ENCODE data around the gene NFIB. TPM values are rescaled to one million over a fixed set of nuclear protein-coding genes. Genes with fewer than 3 reads are reported as not detected.

Gene NFIB
- total RNA-seq, 2 experiments from 2014 or later = not detected

GRCh38 chr9:14349447-14350348, 35.8 kb upstream of the NFIB start:
- peaks cover 8% of the 10 kb centered on the region for H3K36me3 Mint-ChIP-seq (ENCODE audit: low read depth)

GRCh38 chr9:14349146-14349446, 35.2 kb upstream of the NFIB start:
- DNase-seq (no peak), ATAC-seq (no peak)
- no peak overlapping the region for H3K4me3 Mint-ChIP-seq
- peaks cover 4% of the 10 kb centered on the region for H3K4me1 Mint-ChIP-seq (ENCODE audit: low read depth)
- H3K27ac Mint-ChIP-seq = no peak overlapping the region
- ChIA-PET POLR2A (no interaction called here), CTCF (no interaction called here)
- H3K27me3 Mint-ChIP-seq (ENCODE audit: low read depth) = peaks cover 60% of the 10 kb centered on the region
- no peaks in the 10 kb centered on the region for H3K9me3 Mint-ChIP-seq (ENCODE audit: insufficient read depth)
- H3K36me3 Mint-ChIP-seq (ENCODE audit: low read depth) = peaks cover 8% of the 10 kb centered on the region

More at GRCh38 chr9:14349447-14350348, 35.8 kb upstream of the NFIB start:
- Mint-ChIP-seq H3K4me3 (no peak overlapping the region), H3K27me3 (ENCODE audit: low read depth) (peaks cover 61% of the 10 kb centered on the region), H3K4me1 (ENCODE audit: low read depth) (peaks cover 4% of the 10 kb centered on the region), H3K27ac (no peak overlapping the region), H3K9me3 (ENCODE audit: insufficient read depth) (no peaks in the 10 kb centered on the region)
- ChIA-PET CTCF (no interaction called here), POLR2A (no interaction called here)
- DNase-seq = no peak
- ATAC-seq = no peak

- Mint-ChIP-seq H3K27me3 (ENCODE audit: low read depth) (peaks cover 59% of the 10 kb centered on the region), H3K36me3 (ENCODE audit: low read depth) (peaks cover 8% of the 10 kb centered on the region), H3K9me3 (ENCODE audit: insufficient read depth) (no peaks in the 10 kb centered on the region), H3K4me1 (ENCODE audit: low read depth) (peaks cover 4% of the 10 kb centered on the region), H3K27ac (no peak overlapping the region), H3K4me3 (peak overlapping the region; percentile 38)
- CTCF ChIA-PET = no interaction called here
- ATAC-seq (no peak), DNase-seq (no peak)
- POLR2A ChIA-PET = no interaction called here
Measured at GRCh38 chr9:14348373-14349145, 34.6 kb upstream of the NFIB start.

- Mint-ChIP-seq H3K4me1 (ENCODE audit: low read depth) (peaks cover 4% of the 10 kb centered on the region), H3K27ac (no peak overlapping the region), H3K27me3 (ENCODE audit: low read depth) (peaks cover 57% of the 10 kb centered on the region), H3K9me3 (ENCODE audit: insufficient read depth) (no peaks in the 10 kb centered on the region), H3K4me3 (peak overlapping the region; percentile 38), H3K36me3 (ENCODE audit: low read depth) (peaks cover 8% of the 10 kb centered on the region)
- CTCF ChIA-PET = no interaction called here
- no peak for ATAC-seq
- no peak for DNase-seq
- POLR2A ChIA-PET = no interaction called here
Measured at GRCh38 chr9:14348123-14348372, 34.1 kb upstream of the NFIB start.

- Mint-ChIP-seq H3K27me3 (ENCODE audit: low read depth) (peaks cover 52% of the 10 kb centered on the region), H3K36me3 (ENCODE audit: low read depth) (peaks cover 8% of the 10 kb centered on the region), H3K27ac (peak overlapping the region; percentile 34), H3K9me3 (ENCODE audit: insufficient read depth) (no peaks in the 10 kb centered on the region), H3K4me3 (no peak overlapping the region), H3K4me1 (ENCODE audit: low read depth) (peaks cover 4% of the 10 kb centered on the region)
- POLR2A ChIA-PET = no interaction called here
- CTCF ChIA-PET = no interaction called here
- no peak for ATAC-seq
- no peak for DNase-seq
Measured at GRCh38 chr9:14347406-14348122, 33.6 kb upstream of the NFIB start.

GRCh38 chr9:14346811-14347405, 33.0 kb upstream of the NFIB start:
- Mint-ChIP-seq H3K4me1 (ENCODE audit: low read depth) (peaks cover 4% of the 10 kb centered on the region), H3K9me3 (ENCODE audit: insufficient read depth) (no peaks in the 10 kb centered on the region), H3K27ac (no peak overlapping the region), H3K36me3 (ENCODE audit: low read depth) (peaks cover 8% of the 10 kb centered on the region), H3K27me3 (ENCODE audit: low read depth) (peaks cover 52% of the 10 kb centered on the region), H3K4me3 (no peak overlapping the region)
- ATAC-seq = no peak
- no peak for DNase-seq
- ChIA-PET CTCF (no interaction called here), POLR2A (no interaction called here)

- peaks cover 8% of the 10 kb centered on the region for H3K36me3 Mint-ChIP-seq (ENCODE audit: low read depth)
- peaks cover 50% of the 10 kb centered on the region for H3K27me3 Mint-ChIP-seq (ENCODE audit: low read depth)
- peaks cover 4% of the 10 kb centered on the region for H3K4me1 Mint-ChIP-seq (ENCODE audit: low read depth)
- no peak overlapping the region for H3K4me3 Mint-ChIP-seq
- no peak for DNase-seq
- no peak for ATAC-seq
- no peaks in the 10 kb centered on the region for H3K9me3 Mint-ChIP-seq (ENCODE audit: insufficient read depth)
- ChIA-PET POLR2A (no interaction called here), CTCF (no interaction called here)
- H3K27ac Mint-ChIP-seq = no peak overlapping the region
Measured at GRCh38 chr9:14346231-14346791, 32.4 kb upstream of the NFIB start.

GRCh38 chr9:14345354-14346230, 31.7 kb upstream of the NFIB start:
- ATAC-seq (no peak), DNase-seq (no peak)
- Mint-ChIP-seq H3K4me1 (ENCODE audit: low read depth) (peaks cover 4% of the 10 kb centered on the region), H3K27me3 (ENCODE audit: low read depth) (peaks cover 45% of the 10 kb centered on the region), H3K27ac (no peak overlapping the region), H3K4me3 (no peak overlapping the region), H3K36me3 (ENCODE audit: low read depth) (peaks cover 8% of the 10 kb centered on the region), H3K9me3 (ENCODE audit: insufficient read depth) (no peaks in the 10 kb centered on the region)
- POLR2A ChIA-PET = interaction anchor here (0.7 kb wide), 1 partner anchor 131 kb away, joined by 3 read pairs; no protein-coding TSS in a partner anchor
- CTCF ChIA-PET = interaction anchor here (0.6 to 0.9 kb wide), 2 partner anchors 8 to 132 kb away, joined by 3 to 4 read pairs; no protein-coding TSS in a partner anchor

- no peaks in the 10 kb centered on the region for H3K9me3 Mint-ChIP-seq (ENCODE audit: insufficient read depth)
- POLR2A ChIA-PET = interaction anchor here (0.7 kb wide), 1 partner anchor 130 kb away, joined by 3 read pairs; no protein-coding TSS in a partner anchor
- H3K4me3 Mint-ChIP-seq = no peak overlapping the region
- ATAC-seq (no peak), DNase-seq (no peak)
- H3K27me3 Mint-ChIP-seq (ENCODE audit: low read depth) = peaks cover 38% of the 10 kb centered on the region
- H3K27ac Mint-ChIP-seq = no peak overlapping the region
- peaks cover 8% of the 10 kb centered on the region for H3K36me3 Mint-ChIP-seq (ENCODE audit: low read depth)
- CTCF ChIA-PET = interaction anchor here (0.6 to 0.9 kb wide), 2 partner anchors 9 to 131 kb away, joined by 3 to 4 read pairs; no protein-coding TSS in a partner anchor
- peaks cover 4% of the 10 kb centered on the region for H3K4me1 Mint-ChIP-seq (ENCODE audit: low read depth)
Measured at GRCh38 chr9:14344941-14345353, 31.0 kb upstream of the NFIB start.

GRCh38 chr9:14344053-14344524, 30.1 kb upstream of the NFIB start:
- ChIA-PET POLR2A (no interaction called here), CTCF (no interaction called here)
- DNase-seq = no peak
- Mint-ChIP-seq H3K4me3 (no peak overlapping the region), H3K36me3 (ENCODE audit: low read depth) (peaks cover 8% of the 10 kb centered on the region), H3K4me1 (ENCODE audit: low read depth) (peaks cover 4% of the 10 kb centered on the region), H3K9me3 (ENCODE audit: insufficient read depth) (no peaks in the 10 kb centered on the region), H3K27me3 (ENCODE audit: low read depth) (peaks cover 33% of the 10 kb centered on the region), H3K27ac (no peak overlapping the region)
- ATAC-seq = no peak
